Activated T-helper 17 cell treated with anti-CD3 and anti-CD28 coated beads, Interleukin-2, amount 50 U/mL, for 72 hours (primary cell): ENCODE measurements around the gene ABLIM2. TPM values are rescaled to one million over a fixed set of nuclear protein-coding genes. Genes with fewer than 3 reads are reported as not detected.

ENCODE experiments used
- ATAC-seq: fragments of 150-1000 bp; cut with Tn5 transposase; replicated peaks from 2 replicates; pipeline ENCODE4 v1.10.0; 2021; ENCODE audit warnings: mild to moderate bottlenecking, moderate library complexity
- H3K27ac Mint-ChIP-seq: one replicate; pipeline ENCODE4 v1.8.0; 2022; ENCODE audit warnings: mixed read lengths
- H3K27me3 Mint-ChIP-seq: one replicate; pipeline ENCODE4 v1.8.0; 2022; ENCODE audit warnings: mixed read lengths
- H3K36me3 Mint-ChIP-seq: one replicate; pipeline ENCODE4 v1.8.0; 2022; ENCODE audit warnings: low read depth, mild to moderate bottlenecking, mixed read lengths
- H3K4me1 Mint-ChIP-seq: one replicate; pipeline ENCODE4 v1.8.0; 2022; ENCODE audit warnings: mixed read lengths
- H3K4me3 Mint-ChIP-seq: one replicate; pipeline ENCODE4 v1.8.0; 2022; ENCODE audit warnings: mild to moderate bottlenecking, mixed read lengths
- H3K9me3 Mint-ChIP-seq: one replicate; pipeline ENCODE4 v1.8.0; 2022; ENCODE audit warnings: mixed read lengths
- total RNA-seq, 2 donors: library from RNA; stranded (reverse); gene quantifications; one replicate each; pipeline ENCODE4 v1.2.3, GENCODE V29; 2022

ABLIM2 gene
- total RNA-seq, 2 donors from 2014 or later, result 0.53 to 0.82 TPM

DNA sequence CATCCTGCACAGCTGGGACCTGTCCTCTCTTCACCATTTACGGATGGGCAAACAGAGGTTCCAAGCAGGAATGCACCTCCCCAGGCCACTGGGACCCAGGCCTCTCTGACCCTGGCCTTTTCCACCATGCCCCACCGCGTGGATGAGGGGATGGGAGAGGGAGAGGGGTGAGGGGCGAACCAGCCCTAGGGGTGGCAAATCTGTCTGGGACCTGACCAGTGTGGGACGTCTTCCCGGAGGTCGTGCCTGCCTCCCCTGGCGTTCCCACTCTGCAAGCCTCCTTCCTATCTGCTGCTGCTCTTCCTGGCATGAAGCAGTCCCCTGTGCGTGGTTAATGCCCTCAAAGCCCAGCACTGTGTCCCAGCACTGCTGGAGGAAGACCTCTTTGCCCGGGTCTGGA, 35.9 kb downstream of the ABLIM2 start:
- H3K36me3 Mint-ChIP-seq, result no peaks in the 10 kb centered on the region
- H3K27me3 Mint-ChIP-seq, result no peaks in the 10 kb centered on the region
- no peaks in the 10 kb centered on the region for H3K9me3 Mint-ChIP-seq
- H3K4me1 Mint-ChIP-seq, result no peaks in the 10 kb centered on the region
- no peak for ATAC-seq
- H3K4me3 Mint-ChIP-seq, result no peak overlapping the region
- no peak overlapping the region for H3K27ac Mint-ChIP-seq

DNA sequence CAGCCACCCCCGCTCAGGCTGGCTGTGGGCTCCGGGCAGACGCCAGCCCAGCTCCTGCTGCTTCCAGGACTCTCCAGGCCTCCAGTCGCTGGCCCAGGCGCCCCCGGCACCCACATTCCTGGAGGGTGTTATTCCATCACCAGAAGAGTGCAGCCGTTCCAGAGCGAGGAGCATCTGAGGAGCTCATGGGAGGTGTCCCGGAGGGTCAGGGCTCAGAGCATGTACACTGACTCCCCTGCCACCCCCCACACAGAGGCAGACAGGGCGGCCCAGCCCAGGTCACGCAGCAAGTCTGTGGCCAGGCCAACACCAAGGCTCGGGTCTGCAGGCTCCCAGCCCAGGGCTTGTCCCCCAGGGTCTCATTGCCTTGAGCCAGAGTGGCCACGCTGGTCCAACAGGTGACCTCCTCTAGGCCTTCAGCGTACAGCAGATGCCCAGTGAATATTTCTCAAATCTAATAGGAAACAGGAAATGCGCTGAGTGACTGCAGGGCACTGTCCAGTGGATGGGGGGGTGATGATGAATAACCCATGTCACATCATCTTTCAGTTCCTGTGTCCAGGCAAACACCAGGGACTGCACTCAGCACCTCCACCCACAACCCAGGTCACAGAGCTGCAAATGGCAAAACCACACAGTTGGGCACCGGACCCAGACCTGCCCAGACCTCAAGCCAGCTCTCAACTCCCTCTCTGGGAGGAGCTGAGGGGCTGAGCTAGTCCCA, 37.2 kb downstream of the ABLIM2 start:
- no peak overlapping the region for H3K4me3 Mint-ChIP-seq
- no peaks in the 10 kb centered on the region for H3K9me3 Mint-ChIP-seq
- ATAC-seq, result no peak
- H3K27me3 Mint-ChIP-seq, result no peaks in the 10 kb centered on the region
- no peaks in the 10 kb centered on the region for H3K36me3 Mint-ChIP-seq
- H3K27ac Mint-ChIP-seq, result no peak overlapping the region
- peaks cover under 1% of the 10 kb centered on the region for H3K4me1 Mint-ChIP-seq

DNA sequence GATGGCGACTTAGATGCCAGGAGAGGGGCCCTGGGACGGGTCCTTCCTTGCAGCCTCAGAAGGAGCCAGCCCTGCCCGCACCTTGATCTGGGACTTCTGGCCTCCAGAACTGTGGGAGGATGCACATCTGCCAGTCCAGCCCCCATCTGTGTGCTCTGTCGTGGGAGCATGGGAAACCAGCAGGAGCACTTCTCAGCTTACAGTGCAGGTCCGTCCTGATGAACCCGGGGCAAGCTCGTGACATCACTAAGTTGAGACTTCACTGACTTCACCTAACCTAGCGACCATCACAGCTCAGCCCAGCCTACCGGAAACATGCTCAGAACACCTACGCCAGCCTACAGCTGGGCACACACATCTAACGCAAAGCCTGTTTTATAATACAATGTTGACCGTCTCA, 38.1 kb downstream of the ABLIM2 start:
- no peaks in the 10 kb centered on the region for H3K9me3 Mint-ChIP-seq
- no peak overlapping the region for H3K27ac Mint-ChIP-seq
- peaks cover 6% of the 10 kb centered on the region for H3K4me1 Mint-ChIP-seq
- no peaks in the 10 kb centered on the region for H3K27me3 Mint-ChIP-seq
- ATAC-seq, result no peak
- H3K36me3 Mint-ChIP-seq, result no peaks in the 10 kb centered on the region
- H3K4me3 Mint-ChIP-seq, result no peak overlapping the region

DNA sequence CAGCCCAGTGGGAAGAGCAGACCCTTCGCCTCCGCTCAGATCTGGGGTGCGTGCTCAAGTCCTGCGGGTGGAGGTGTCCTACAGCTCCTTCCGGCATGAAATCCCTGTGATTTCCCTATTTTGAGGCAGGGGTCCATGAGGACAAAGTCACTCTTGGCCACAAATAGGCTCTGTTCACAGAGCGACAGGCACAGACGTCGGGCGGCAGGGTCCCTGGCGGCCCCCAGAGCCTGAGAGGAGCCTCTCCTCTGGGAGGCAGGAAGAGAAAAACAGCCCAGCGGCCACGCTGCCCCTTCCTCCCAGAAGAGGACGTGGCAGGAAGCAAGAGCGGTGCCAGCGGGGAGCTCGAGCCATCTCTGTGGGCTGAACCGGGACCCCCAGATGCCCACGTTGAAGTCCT, 38.7 kb downstream of the ABLIM2 start:
- Mint-ChIP-seq H3K9me3 (no peaks in the 10 kb centered on the region), H3K4me1 (peaks cover 11% of the 10 kb centered on the region), H3K27ac (no peak overlapping the region), H3K36me3 (no peaks in the 10 kb centered on the region), H3K4me3 (no peak overlapping the region), H3K27me3 (no peaks in the 10 kb centered on the region)
- ATAC-seq, result no peak

DNA sequence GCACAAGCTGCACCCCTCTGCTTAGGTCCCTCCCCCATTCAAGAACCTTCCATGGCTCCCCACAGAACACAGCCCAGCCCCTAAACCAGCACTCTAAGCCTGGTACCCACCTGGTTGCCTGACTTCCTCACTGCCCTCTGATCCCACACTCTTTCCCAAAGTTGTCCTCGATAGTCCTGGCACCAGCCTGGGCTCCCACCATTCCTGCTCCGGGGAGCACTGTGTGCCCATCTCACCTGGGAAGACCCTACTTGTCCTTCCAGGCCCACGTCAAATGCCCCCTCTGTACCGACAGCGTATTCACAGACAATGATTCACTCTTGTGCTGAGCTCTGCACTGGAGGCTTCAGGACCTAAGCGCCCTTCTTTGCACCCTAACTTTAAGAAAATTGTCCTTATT, 40.1 kb downstream of the ABLIM2 start:
- no peak overlapping the region for H3K4me3 Mint-ChIP-seq
- H3K27me3 Mint-ChIP-seq, result no peaks in the 10 kb centered on the region
- H3K4me1 Mint-ChIP-seq, result peaks cover 11% of the 10 kb centered on the region
- no peak for ATAC-seq
- no peaks in the 10 kb centered on the region for H3K9me3 Mint-ChIP-seq
- H3K36me3 Mint-ChIP-seq, result no peaks in the 10 kb centered on the region
- no peak overlapping the region for H3K27ac Mint-ChIP-seq

DNA sequence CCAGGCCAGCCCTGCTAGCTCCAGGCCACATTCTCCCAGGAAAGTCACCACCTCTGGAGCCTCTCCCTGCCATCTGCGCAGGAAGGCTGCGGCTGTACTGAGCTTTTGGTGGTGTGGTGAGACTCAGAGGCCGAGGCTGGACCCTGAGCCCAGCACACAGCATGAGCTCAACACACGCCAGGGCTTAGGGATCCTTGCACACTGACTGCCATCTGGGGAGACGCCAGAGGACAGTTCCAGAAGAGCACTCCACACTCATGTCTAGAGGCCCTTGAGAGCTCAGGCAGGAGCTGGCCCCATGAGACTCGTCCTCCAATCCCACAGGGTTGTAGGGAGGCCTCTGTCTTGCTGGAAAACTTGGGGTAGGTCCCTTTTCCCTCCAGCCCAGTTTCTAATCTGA, 40.6 kb downstream of the ABLIM2 start:
- Mint-ChIP-seq H3K36me3 (no peaks in the 10 kb centered on the region), H3K4me3 (no peak overlapping the region), H3K27me3 (no peaks in the 10 kb centered on the region), H3K4me1 (peaks cover 11% of the 10 kb centered on the region), H3K9me3 (no peaks in the 10 kb centered on the region), H3K27ac (no peak overlapping the region)
- ATAC-seq, result no peak

DNA sequence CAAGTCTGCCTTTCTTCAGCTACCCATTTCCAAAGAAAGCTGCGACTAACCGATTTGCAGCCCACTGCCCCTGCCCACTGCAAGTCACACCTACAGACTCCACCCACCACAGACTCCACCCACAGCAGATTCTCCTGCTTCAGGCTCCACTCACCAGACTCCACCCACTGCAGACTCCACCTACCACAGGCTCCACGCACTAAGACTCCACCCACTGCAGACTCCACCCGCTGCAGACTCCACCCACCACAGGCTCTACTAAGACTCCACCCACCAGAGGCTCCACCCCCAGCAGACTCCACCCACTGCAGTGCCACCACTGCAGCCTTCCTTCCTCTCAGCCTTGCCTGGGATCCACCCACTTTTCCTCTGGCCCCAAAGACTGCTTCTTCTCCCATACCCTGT, 41.3 kb downstream of the ABLIM2 start:
- Mint-ChIP-seq H3K27me3 (no peaks in the 10 kb centered on the region), H3K4me1 (peaks cover 11% of the 10 kb centered on the region), H3K27ac (peak overlapping the region; percentile 34), H3K4me3 (no peak overlapping the region), H3K36me3 (no peaks in the 10 kb centered on the region), H3K9me3 (no peaks in the 10 kb centered on the region)
- ATAC-seq, result peak; percentile 83

DNA sequence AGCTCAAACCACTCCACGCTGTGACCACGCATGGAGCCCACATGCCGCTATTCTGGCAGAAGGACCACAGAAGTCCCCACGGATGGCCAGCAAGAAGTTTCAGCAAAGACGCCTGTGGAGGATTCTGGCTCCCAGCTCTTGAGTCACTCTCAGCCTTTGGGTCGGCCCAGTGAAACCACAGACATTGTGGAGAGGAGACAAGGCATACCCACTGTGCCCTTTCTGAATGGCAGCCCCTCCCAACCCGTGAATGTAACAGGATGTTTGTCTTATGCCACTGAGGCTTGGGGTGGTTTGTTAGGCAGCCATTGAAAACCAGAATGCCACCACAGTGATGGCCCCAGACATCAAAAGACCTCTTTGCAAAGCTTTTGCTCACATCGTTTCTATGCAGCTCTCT, 42.7 kb downstream of the ABLIM2 start:
- no peak overlapping the region for H3K4me3 Mint-ChIP-seq
- ATAC-seq, result no peak
- peaks cover 11% of the 10 kb centered on the region for H3K4me1 Mint-ChIP-seq
- no peaks in the 10 kb centered on the region for H3K36me3 Mint-ChIP-seq
- no peaks in the 10 kb centered on the region for H3K27me3 Mint-ChIP-seq
- no peak overlapping the region for H3K27ac Mint-ChIP-seq
- no peaks in the 10 kb centered on the region for H3K9me3 Mint-ChIP-seq

DNA sequence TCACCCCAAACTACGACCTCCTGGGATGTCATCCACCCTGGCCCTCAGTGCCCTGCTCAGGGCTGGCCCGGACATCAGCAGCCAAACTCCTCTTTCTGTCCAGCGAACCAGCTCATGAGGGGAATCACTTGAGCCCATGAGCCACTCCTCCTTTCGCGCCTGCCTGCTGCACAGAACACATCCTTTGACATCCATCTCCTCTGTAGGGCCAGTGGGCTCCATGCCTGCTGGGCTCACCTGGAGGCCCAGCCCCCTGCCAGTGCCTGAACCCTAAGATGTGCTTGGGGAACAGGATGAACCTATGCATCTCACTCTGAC, 43.5 kb downstream of the ABLIM2 start:
- H3K27ac Mint-ChIP-seq, result peak overlapping the region; percentile 15
- no peaks in the 10 kb centered on the region for H3K36me3 Mint-ChIP-seq
- no peaks in the 10 kb centered on the region for H3K27me3 Mint-ChIP-seq
- H3K9me3 Mint-ChIP-seq, result no peaks in the 10 kb centered on the region
- H3K4me1 Mint-ChIP-seq, result peaks cover 11% of the 10 kb centered on the region
- H3K4me3 Mint-ChIP-seq, result no peak overlapping the region
- no peak for ATAC-seq

DNA sequence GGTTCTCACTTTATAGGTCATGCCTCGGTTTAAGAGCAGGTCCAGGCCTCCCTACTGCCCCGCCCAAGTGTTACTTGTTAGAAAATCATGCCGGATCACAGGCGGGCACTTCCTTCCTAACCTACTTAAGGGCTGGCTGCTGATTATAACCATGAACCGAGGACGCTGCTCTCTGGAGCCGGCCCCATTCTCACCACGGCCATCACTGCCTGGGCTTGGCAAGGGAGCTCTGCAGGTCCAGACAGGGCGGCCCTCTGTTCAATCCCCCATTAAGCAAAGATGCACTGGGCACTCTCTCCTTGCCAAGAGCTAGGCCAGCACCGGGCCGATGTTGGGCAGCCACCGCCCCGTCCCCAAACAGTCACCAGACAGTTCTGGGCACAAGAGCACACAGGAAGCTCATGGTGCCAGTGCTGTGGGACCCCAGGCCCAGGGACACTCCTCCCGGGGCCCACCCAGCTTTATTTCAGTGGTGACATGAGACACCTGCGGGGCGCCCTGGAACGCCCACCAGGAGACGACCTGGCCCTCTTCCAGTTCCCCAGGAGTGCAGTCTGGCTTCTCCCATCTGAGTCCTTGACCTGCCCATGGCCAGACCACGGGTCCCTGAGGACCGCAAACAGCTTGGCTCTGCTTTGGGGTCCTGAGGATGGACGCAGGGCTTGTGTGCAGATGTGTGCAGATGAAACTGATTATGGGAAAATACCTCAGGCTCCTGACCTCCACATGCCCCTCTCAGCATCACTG, 44.0 kb downstream of the ABLIM2 start:
- H3K27me3 Mint-ChIP-seq, result no peaks in the 10 kb centered on the region
- no peaks in the 10 kb centered on the region for H3K36me3 Mint-ChIP-seq
- H3K9me3 Mint-ChIP-seq, result no peaks in the 10 kb centered on the region
- peaks cover 11% of the 10 kb centered on the region for H3K4me1 Mint-ChIP-seq
- no peak overlapping the region for H3K4me3 Mint-ChIP-seq
- H3K27ac Mint-ChIP-seq, result no peak overlapping the region
- ATAC-seq, result no peak

DNA sequence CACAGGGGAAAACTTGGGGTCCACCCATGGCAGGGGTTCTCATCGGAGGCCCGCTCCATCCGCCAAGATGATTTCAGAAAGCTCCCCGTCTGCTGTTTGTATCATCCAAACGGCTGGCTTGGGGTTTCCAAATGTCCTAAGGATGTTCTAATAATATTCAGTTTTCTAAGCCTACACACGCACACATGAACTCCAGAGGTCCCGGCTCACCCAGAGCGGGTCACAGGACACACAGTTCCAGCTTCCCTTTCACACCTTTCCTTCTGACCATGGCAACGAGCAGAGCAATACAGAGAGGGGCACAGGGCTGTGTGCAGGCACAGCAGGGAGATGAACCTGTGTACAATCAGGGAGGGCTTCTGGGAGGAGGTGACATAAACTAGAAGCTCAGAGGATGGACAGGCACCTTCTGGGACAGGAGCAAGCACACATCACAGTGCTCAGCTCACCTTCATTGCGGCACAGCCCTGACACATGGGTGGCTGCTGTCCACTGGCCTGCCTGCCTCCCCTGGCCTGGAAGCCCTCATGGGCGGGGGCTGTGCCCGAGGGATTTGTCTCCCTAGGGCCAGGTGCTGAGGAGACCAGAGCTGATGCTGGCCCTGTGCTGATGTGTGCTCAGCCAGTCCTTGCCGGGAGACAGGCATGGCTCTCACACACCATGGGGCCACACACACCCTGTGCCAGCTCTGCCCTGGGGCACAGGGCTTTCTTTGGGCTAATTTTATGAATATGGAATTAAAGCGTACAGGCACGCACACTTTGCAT, 44.8 kb downstream of the ABLIM2 start:
- Mint-ChIP-seq H3K27ac (no peak overlapping the region), H3K4me1 (peaks cover 11% of the 10 kb centered on the region), H3K9me3 (no peaks in the 10 kb centered on the region), H3K4me3 (no peak overlapping the region), H3K27me3 (no peaks in the 10 kb centered on the region), H3K36me3 (no peaks in the 10 kb centered on the region)
- ATAC-seq, result no peak

DNA sequence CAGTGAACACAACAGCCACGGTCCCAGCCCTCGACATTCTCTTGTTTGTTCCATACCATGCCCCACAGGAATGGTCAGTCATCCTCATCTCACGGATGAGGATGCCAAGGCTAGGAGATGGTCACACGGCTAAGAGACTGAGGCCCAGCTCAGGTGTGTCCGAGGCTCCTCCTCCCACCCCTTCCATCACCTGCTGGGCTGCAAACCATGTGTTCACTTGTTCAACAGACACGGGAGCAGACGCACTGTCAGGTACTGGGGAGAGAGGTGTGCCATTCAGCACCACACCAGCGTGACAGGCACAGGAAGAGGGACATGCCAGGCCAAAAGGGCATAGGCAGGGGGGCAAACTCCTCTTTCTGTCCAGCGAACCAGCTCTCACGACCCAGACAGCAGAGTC, 45.9 kb downstream of the ABLIM2 start:
- no peak overlapping the region for H3K4me3 Mint-ChIP-seq
- no peaks in the 10 kb centered on the region for H3K36me3 Mint-ChIP-seq
- no peaks in the 10 kb centered on the region for H3K9me3 Mint-ChIP-seq
- H3K27me3 Mint-ChIP-seq, result no peaks in the 10 kb centered on the region
- no peak overlapping the region for H3K27ac Mint-ChIP-seq
- ATAC-seq, result no peak
- H3K4me1 Mint-ChIP-seq, result peaks cover 11% of the 10 kb centered on the region

DNA sequence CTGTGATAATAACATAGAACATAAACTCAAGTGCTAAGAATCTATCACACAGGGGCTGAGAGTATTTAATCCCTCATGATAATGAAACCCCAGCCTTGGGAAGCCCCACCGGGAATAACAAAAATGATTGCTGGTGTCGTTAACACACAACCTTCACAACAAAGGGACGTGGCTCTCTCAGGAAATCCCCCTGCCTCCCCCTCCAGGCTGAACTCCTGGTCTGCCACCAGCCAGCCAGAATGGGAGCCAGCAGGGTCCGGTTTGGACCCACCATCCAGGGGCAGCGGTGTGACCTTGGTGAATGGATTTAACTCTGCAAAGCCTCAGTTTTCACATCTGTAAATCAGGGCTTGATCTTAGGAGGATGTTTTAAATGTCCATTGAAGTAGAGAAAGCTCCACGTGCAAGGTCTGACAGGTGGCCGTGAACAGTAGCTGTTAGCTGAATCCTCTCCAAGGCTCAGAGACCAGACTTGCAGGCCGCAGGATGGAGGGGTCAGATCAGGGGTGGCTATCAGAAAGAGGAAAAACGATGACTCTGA, 46.5 kb downstream of the ABLIM2 start:
- no peak overlapping the region for H3K27ac Mint-ChIP-seq
- H3K27me3 Mint-ChIP-seq, result no peaks in the 10 kb centered on the region
- no peak overlapping the region for H3K4me3 Mint-ChIP-seq
- no peak for ATAC-seq
- H3K4me1 Mint-ChIP-seq, result peaks cover 11% of the 10 kb centered on the region
- H3K9me3 Mint-ChIP-seq, result no peaks in the 10 kb centered on the region
- H3K36me3 Mint-ChIP-seq, result no peaks in the 10 kb centered on the region

DNA sequence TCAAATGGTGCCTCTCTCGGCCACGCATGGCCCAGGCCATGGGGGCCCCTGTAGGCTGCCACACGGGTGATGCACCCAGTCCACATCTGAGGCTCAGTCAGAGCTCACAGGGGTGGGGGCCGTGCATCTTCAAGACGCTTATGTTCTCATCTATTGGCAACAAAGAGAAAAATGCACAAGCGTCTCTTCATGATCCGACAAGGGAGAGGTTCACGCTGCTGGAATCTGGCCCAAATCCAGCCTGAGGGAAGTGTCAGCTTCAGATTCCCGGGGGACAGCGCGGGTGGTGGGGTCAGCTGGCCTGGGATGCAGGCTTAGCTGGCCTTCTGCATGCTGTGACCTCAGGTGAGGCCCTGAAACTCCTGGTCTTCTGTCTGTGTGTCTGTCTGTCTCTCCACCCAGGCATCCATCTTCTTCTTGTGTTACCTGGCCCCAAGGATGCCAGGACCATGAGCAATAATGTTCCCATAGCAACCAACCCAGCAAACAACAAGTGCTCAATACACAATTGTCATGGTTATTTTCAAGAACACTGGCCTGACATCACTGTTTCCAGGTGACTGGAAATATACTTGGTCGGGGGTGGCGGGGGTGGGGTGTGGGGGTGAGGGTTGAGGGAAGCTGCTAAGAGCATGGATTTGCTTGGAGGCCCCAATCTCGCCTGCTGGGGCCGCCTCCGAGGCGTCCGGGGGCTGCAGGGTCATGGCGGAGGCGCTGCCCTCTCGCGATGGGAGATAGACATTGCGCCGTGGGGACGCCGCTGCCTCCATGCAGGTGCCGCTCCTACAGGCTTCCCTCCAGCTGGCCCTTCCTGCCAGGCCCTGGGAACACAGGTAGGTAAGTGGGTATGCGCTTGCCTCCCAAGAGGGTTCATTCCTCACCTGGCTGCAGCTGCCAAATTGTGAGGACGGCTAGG, 48.3 kb downstream of the ABLIM2 start:
- no peaks in the 10 kb centered on the region for H3K27me3 Mint-ChIP-seq
- H3K4me1 Mint-ChIP-seq, result peaks cover 4% of the 10 kb centered on the region
- H3K4me3 Mint-ChIP-seq, result no peak overlapping the region
- no peaks in the 10 kb centered on the region for H3K36me3 Mint-ChIP-seq
- H3K9me3 Mint-ChIP-seq, result no peaks in the 10 kb centered on the region
- no peak overlapping the region for H3K27ac Mint-ChIP-seq
- ATAC-seq, result no peak
